IMR-90 (cell line): ENCODE data around the gene HOXA10.

Experiments
- BHLHE40 ChIP-seq: fragments of 150-350 bp; IDR thresholded peaks from 2 replicates; pipeline ENCODE4 v1.6.1; 2016; ENCODE audit warnings: mild to moderate bottlenecking, low read depth, low read length
- CEBPB ChIP-seq: IDR thresholded peaks from 2 replicates; pipeline ENCODE4 v1.6.1; 2012; ENCODE audit warnings: low read depth, low read length, improper control_type of control experiment
- CHD1 ChIP-seq: IDR thresholded peaks from 2 replicates; pipeline ENCODE4 v1.6.1; 2012; ENCODE audit warnings: low read depth, low read length, improper control_type of control experiment
- MAZ ChIP-seq: IDR thresholded peaks from 2 replicates; pipeline ENCODE4 v1.6.1; 2012; ENCODE audit warnings: low read depth, mild to moderate bottlenecking, low read length, improper control_type of control experiment, moderate library complexity, borderline replicate concordance
- POLR2A ChIP-seq: IDR thresholded peaks from 2 replicates; pipeline ENCODE4 v1.6.1; 2012; ENCODE audit warnings: mild to moderate bottlenecking, low read depth, low read length
- RAD21 ChIP-seq: IDR thresholded peaks from 2 replicates; pipeline ENCODE4 v1.6.1; 2012; ENCODE audit warnings: low read length, improper control_type of control experiment
- RCOR1 ChIP-seq: IDR thresholded peaks from 2 replicates; pipeline ENCODE4 v1.6.1; 2012; ENCODE audit warnings: mild to moderate bottlenecking, low read length, improper control_type of control experiment; ENCODE audit not compliant: insufficient replicate concordance
- RFX5 ChIP-seq: IDR thresholded peaks from 2 replicates; pipeline ENCODE4 v1.8.0; 2012; ENCODE audit warnings: low read depth, mild to moderate bottlenecking, low read length, moderate library complexity
- SMC3 ChIP-seq: fragments of 150-350 bp; IDR thresholded peaks from 2 replicates; pipeline ENCODE4 v1.6.1; 2016; ENCODE audit warnings: low read depth, mild to moderate bottlenecking, antibody characterized with exemption, low read length, moderate library complexity
- TF ChIP-seq, protein P1 (sequence below): conservative IDR thresholded peaks from 2 replicates; pipeline ENCODE4 v1.5.1; 2012; ENCODE audit warnings: mild to moderate bottlenecking, low read depth, low read length, improper control_type of control experiment
- TF ChIP-seq, protein P2 (sequence below): fragments of 150-350 bp; IDR thresholded peaks from 2 replicates; pipeline ENCODE4 v1.6.1; 2017; ENCODE audit warnings: mild to moderate bottlenecking, antibody characterized with exemption, low read length, low read depth
- TF ChIP-seq, protein P3 (sequence below): fragments of 150-350 bp; IDR thresholded peaks from 2 replicates; pipeline ENCODE4 v1.6.1; 2016; ENCODE audit warnings: low read depth, mild to moderate bottlenecking, low read length, moderate library complexity, borderline replicate concordance

DNA sequence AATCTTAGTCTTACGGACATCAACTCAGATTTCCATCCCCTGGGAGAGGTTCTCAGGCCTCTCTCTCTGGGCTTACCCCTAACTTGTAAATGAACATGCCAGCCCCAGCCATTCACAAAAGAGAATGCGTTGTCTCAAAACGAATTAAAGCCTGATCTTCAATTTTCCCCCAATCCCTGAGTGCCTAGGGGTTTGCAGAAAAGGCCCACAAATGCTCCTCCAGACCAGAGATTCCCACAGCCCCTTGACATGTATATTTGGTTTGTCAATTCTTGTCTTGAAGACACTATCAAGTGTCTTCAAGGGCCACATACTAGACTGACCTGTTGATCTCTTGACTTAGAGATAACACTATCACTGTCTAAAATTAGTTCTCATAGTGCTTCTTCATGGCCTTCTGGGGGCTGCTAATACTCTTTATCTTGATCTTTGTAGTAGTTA lies 37.7 kb upstream of the HOXA10 start:
- TF ChIP-seq, protein P1, sequence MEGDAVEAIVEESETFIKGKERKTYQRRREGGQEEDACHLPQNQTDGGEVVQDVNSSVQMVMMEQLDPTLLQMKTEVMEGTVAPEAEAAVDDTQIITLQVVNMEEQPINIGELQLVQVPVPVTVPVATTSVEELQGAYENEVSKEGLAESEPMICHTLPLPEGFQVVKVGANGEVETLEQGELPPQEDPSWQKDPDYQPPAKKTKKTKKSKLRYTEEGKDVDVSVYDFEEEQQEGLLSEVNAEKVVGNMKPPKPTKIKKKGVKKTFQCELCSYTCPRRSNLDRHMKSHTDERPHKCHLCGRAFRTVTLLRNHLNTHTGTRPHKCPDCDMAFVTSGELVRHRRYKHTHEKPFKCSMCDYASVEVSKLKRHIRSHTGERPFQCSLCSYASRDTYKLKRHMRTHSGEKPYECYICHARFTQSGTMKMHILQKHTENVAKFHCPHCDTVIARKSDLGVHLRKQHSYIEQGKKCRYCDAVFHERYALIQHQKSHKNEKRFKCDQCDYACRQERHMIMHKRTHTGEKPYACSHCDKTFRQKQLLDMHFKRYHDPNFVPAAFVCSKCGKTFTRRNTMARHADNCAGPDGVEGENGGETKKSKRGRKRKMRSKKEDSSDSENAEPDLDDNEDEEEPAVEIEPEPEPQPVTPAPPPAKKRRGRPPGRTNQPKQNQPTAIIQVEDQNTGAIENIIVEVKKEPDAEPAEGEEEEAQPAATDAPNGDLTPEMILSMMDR = no peak
- TF ChIP-seq POLR2A (no peak), RFX5 (no peak), RCOR1 (no peak), BHLHE40 (no peak), RAD21 (no peak), CEBPB (no peak), CHD1 (no peak), SMC3 (no peak), MAZ (no peak)
- TF ChIP-seq, protein P2, sequence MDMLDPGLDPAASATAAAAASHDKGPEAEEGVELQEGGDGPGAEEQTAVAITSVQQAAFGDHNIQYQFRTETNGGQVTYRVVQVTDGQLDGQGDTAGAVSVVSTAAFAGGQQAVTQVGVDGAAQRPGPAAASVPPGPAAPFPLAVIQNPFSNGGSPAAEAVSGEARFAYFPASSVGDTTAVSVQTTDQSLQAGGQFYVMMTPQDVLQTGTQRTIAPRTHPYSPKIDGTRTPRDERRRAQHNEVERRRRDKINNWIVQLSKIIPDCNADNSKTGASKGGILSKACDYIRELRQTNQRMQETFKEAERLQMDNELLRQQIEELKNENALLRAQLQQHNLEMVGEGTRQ = no peak
- TF ChIP-seq, protein P3, sequence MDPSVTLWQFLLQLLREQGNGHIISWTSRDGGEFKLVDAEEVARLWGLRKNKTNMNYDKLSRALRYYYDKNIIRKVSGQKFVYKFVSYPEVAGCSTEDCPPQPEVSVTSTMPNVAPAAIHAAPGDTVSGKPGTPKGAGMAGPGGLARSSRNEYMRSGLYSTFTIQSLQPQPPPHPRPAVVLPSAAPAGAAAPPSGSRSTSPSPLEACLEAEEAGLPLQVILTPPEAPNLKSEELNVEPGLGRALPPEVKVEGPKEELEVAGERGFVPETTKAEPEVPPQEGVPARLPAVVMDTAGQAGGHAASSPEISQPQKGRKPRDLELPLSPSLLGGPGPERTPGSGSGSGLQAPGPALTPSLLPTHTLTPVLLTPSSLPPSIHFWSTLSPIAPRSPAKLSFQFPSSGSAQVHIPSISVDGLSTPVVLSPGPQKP = no peak
